GM12874 (cell line): ENCODE data around the gene STK26.

Experiments
- CTCF ChIP-seq: IDR thresholded peaks from 2 replicates; pipeline ENCODE4 v1.5.1; 2011; ENCODE audit warnings: low read depth, mild to moderate bottlenecking, control low read depth, low read length, moderate library complexity; ENCODE audit not compliant: insufficient read depth

Gene STK26

GRCh38 chrX:132059973-132060540, 37.0 kb downstream of the STK26 start:
- TF ChIP-seq CTCF, result no peak

DNA sequence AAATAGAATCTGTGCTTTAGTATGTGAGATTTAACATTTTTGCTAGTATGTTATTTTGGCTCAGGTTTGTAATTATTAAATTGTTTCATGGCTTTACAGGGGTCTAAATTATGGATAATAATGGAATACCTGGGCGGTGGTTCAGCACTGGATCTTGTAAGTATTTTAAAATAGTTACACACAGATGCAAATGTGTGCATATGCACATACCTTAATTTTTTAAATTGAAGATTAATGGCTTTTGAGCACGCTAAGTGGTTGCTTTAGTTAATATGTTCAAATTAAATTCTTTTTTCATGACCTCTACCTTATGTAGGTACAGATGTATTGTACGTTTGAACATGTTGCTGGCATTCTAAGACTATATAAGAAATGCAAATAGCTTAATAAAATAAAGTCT, 40.2 kb downstream of the STK26 start:
- TF ChIP-seq CTCF, result no peak

- no peak for TF ChIP-seq CTCF
These were observed 40.8 kb downstream of the STK26 start for GRCh38 chrX:132063862-132064261.

DNA sequence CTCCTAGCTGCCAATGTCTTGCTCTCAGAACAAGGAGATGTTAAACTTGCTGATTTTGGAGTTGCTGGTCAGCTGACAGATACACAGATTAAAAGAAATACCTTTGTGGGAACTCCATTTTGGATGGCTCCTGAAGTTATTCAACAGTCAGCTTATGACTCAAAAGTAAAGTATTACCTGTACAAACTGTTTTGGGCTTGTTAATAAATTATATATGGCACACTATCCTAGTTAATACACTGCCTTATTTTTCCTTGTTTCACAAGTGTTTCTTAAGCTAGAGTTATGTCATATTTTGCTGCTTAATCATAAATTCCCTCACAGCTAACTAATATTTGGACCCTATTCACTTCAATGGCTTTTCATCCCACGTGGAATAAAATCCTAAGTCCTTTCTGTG, 45.3 kb downstream of the STK26 start:
- no peak for TF ChIP-seq CTCF

GRCh38 chrX:132071254-132071653, 48.2 kb downstream of the STK26 start:
- no peak for TF ChIP-seq CTCF

DNA sequence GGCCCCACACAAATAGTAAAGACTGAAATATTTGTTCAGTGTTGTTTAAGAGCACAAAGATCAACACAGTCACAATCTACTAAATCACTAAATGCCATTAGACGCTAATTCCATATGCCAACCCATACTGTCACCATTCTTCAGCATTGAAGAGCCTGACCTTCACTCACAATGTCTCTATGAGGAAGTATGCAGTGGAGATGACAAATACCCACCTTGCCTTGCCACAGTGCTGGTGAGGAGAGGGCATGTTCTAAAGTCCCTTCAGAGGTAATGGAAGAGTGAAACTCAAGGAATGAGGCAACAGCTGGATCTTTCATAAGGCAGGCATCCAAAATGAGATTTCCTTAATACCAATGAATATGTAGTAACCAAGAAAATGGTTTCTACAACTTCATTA, 54.3 kb downstream of the STK26 start:
- no peak for TF ChIP-seq CTCF

DNA sequence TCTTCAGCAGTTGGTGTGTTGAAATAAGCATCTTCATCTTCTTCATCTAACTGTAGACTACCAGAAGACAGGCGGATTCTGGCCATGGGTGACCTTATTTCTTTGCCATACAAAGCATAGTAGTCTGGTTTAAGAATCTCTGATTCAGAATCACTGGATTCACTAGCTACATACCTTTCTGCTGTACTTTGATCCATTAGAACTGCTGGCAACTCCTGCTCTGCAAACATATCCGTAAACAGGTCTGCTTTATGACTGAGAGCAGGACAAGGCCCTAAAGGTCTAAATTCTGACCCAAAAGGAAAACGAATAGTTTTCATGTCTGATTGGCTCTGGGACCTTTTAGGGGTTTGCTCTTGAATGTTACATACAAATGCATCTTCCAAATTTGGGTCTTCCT, 54.8 kb downstream of the STK26 start:
- no peak for TF ChIP-seq CTCF

GRCh38 chrX:132085786-132086185, 62.7 kb downstream of the STK26 start:
- TF ChIP-seq CTCF, result no peak
